GM21737 (cell line): ENCODE measurements around the gene MT1M.
A peak's percentile ranks its signal among the peaks of the same experiment; 100 is the strongest.
"Not testable (repeated sequence)": the region's sequence is repeated elsewhere in the genome, so short reads cannot be mapped to it uniquely, and the experiment has no call there.

Experiments used
- ATAC-seq: cut with Tn5 transposase; IDR thresholded peaks from one replicate; pipeline ENCODE4 v1.9.1; 2021; ENCODE audit warnings: mild to moderate bottlenecking, moderate library complexity; ENCODE audit not compliant: unreplicated experiment

The MT1M gene

DNA sequence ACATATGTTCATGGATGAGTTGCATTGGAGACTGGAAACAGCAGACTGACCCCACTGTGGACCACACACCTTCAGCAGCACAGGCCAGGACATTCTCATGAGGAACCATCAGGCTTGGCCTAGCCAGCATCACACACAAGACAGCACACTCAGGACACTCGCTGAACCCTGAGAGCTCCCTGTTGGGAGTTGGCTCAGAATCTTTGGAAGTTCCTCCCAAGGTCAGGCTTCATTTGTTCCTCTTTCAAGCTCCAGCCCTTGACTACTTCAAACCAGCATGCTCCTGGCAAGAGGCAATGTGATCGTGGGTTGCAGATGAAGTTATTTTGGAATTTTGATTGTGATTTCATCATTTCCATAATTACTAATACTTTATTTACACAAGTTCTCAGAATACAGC lies 39.2 kb downstream of the MT1M start:
- ATAC-seq: not testable (repeated sequence)

DNA sequence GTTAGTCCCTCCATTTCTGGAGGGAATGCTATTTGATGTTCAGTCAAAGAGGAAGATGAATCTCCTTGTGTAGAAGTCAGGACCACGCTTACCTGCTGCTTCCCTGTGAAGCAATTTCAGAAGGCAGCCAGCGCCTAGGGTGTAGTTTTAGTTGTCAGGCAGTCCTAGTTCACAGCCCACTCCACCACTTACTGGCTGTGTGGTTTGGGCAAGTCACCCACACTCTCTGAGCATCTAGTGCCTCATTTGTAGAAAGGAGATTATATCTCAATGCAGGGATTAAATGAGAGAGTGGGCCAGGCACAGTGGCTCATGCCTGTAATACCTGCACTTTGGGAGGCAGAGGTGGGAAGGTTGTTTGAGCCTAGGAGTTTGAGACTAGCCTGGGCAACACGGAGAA lies 39.7 kb downstream of the MT1M start:
- ATAC-seq: not testable (repeated sequence)

DNA sequence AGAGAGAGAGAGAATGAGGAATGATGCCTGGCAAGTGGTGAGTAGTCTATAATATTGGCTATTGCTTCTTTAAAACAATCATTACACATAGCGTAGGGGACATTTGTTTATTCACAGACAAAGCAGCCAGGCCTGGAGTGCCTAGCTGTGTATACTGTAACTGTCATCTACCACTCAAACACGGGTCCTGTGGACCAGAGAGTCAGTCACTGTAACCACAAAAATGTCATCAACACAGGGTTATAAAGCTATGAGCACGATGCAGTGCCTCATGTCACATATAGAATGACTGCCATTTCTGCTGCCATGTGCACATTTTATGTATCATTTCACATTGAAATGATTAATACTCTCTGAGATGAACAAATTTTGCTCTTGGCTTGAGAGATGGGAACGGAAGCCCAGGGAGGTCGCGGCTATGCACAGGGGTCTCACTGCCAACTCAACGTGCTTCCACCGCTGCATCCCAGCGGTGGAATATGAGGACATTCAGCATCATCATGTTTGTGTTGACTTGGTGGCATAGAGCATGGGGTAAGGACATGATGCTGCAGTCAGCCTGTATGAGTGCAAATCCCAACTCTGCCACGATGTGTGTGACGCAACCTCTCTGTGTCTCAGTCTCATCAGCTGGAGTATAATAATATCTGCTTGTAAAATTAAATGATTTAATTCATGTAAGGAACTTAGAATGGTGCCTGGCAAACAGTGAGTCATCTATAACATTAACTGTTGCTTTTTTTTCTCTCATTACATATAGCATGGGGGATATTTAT lies 40.5 kb downstream of the MT1M start:
- ATAC-seq: no peak

DNA sequence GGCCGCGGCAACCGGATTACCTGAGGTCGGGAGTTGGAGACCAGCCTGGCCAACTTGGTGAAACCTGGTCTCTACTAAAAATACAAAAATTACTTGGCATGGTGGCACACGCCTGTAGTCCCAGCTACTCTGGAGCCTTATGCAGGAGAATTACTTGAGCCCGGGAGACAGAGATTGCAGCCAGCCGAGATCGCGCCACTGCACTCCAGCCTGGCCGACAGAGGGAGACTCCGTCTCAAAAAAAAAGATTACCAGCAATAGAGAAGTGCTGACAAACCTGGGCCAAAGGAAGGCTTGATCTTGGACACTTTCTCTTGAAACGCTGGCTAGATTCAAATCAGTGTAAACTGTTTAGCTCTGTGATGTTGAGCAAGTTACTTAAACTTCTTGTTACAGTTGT lies 41.5 kb downstream of the MT1M start:
- no peak for ATAC-seq

DNA sequence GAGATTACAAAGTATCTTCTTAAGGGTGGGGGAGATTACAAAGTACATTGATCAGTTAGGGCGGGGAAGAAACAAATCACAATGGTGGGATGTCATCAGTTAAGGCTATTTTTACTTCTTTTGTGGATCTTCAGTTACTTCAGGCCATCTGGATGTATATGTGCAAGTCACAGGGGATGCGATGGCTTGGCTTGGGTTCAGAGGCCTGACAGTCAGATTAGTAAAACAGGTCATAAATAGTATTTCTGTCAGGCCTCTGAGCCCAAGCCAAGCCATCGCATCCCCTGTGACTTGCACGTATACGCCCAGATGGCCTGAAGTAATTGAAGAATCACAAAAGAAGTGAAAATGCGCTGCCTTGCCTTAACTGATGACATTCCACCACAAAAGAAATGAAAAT lies 42.1 kb downstream of the MT1M start:
- ATAC-seq: not testable (repeated sequence)

DNA sequence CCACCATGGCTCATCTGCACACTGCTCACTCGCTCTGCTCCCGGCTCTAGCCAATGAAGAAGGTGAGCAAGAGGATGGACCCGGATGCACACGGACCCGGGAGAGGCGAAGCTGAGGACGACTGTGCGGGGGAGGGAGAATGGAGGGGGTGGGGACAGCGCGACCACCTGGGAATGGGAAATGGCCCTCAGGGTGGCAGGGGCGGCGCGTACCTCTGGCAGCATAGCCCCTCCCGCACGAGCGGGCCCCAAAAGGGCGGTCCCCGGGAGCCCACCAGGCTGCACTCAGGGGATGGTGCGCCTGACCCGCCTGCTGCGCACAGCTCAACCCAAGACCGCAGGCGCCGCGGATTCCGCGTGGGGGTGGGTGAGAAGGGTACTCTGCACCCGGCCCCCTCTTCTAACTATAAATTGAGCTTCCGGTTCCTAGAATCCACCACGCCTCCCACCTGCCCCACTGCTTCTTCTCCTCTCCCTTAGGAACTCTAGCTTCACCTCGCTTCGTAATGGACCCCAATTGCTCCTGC lies 43.3 kb downstream of the MT1M start:
- ATAC-seq: no peak

DNA sequence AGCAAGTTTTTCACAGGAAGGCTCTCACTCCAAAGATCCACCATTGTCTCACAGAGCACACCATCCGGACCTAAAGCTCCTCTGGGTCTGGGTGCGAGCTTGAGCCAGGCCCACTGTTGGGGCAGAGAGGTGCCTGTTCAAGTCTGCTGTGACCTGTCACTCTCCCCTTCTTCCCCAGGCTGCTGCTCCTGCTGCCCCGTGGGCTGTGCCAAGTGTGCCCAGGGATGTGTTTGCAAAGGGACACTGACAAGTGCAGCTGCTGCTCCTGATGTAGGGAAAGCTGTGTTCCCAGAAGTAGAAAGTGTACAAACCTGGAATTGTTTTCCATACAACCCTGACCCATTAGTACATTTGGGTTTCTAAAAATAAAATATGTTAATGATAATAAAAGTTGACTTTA lies 45.0 kb downstream of the MT1M start:
- ATAC-seq: no peak

DNA sequence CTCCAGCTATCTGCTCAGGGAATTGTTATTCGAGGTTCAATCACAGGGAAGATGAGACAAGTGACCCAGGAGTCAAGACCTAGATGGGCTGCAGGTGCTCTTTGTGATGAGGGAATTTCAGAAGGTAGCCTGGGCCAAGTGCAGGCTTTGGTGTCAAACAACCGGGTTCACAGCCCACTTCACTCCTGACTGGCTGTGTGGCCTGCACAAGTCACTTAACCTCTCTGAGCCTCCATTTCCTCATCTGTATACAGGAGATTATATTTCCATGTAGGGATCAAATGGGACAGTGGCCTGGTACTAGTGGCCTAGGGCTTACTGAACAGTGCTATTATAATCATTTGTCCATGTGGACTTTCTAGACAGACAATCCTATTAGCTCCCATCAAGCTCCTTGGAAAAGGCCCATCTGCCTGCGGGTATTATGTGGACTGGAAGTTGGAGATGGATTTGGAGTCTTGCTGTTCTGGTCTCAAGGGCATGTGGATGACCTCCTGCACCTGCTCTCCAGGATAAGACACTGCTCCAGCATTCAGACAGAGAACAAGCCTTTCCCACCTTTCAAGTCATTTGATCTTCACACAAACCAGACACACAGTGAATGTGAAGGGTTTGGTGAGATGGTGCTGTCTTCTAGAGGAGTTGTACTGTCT lies 46.7 kb downstream of the MT1M start:
- ATAC-seq: no peak

DNA sequence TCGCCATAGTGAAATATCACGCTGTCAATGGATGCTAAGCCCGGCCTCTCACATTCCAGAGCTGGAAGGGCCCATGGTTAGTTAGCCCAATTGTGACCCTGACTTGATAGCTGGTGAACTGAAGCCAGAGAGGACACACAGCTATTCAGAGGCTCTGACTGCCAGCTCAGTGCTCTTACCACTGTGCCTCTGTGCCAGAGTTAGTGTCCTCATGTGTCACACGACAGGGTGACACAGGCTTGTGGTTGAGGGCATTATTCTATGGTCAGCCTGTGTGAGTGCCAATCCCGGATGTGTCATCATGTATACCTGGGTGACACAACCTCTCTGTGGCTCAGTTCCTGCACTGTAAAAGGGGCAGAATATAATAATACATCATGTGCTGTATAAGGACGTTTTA lies 47.4 kb downstream of the MT1M start:
- ATAC-seq: no peak

DNA sequence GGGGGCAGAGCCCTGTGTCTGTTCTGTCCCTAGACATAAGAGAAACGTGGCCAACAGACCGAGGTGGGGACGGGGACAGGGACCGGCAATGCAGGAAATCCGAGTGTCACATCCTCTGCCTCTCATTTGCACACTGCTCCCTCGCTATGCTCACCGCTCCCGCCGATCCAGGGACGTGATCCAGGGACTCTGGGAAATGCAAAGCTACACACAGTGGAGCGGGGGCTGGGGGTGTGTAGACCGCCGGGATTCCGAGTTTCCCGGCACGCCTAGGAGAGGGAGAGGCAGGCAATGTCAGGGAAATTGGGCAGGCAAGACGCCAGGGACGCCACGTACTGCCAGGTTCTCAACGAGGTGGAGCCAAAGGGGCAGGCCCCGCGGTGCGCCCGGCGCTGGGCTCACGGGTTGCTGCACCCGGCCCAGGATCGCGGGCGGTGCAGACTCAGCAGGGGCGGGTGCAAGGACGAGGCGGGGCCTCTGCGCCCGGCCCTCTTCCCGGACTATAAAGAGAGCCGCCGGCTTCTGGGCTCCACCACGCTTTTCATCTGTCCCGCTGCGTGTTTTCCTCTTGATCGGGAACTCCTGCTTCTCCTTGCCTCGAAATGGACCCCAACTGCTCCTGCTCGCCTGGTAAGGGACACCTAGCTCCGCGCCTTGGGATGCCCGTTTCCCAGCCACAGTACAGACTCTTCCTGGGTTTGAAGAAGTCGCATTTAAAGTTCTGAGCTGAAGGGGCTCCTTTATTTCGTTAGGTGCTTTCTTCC lies 49.7 kb downstream of the MT1M start, which contains the start of gene MT1X:
Gene MT1X, plus strand, starts transcription at position 532 of the 764 bp plus-strand sequence. Its CDS starts 71 bp downstream, at position 603.
- peak; percentile 97 for ATAC-seq

DNA sequence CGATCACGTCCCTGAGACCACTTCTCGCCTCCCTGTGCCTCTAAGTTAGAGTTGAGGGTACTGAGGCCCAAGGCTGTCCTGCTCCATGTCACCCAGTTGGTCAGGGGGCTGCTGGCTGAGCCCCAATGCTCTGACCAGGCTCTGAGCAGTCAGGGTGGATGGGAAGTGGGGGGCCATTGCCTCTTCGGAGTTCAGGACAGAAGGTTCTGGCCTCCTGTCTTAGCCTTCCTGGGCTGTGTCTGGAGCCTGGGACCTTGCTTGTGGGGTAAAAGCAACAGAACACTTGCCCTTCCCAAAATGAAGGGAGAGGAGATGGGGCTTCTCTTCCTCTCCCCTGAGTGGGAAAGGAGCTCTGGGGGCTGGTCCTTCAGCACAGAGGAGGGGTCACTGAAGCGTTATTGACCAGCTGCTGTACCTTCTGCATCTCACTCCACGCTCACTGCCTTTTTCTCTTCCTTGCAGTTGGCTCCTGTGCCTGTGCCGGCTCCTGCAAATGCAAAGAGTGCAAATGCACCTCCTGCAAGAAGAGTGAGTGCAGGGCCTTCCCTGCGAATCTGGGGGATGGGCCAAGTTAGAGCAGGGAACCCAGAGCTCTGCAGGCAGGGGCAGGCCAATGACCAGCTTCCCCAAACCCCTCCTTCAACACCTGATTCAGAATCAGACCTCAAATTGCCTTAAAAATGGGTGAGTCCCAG lies 50.4 kb downstream of the MT1M start:
- ATAC-seq: peak; percentile 8
